HG03025 (cell line): ENCODE results near the gene CLIC6.

Source experiments
- ATAC-seq: cut with Tn5 transposase; IDR thresholded peaks from one replicate; pipeline ENCODE4 v1.9.1; 2021; ENCODE audit warnings: mild to moderate bottlenecking, moderate library complexity; ENCODE audit not compliant: unreplicated experiment, low FRiP score

Gene CLIC6

DNA sequence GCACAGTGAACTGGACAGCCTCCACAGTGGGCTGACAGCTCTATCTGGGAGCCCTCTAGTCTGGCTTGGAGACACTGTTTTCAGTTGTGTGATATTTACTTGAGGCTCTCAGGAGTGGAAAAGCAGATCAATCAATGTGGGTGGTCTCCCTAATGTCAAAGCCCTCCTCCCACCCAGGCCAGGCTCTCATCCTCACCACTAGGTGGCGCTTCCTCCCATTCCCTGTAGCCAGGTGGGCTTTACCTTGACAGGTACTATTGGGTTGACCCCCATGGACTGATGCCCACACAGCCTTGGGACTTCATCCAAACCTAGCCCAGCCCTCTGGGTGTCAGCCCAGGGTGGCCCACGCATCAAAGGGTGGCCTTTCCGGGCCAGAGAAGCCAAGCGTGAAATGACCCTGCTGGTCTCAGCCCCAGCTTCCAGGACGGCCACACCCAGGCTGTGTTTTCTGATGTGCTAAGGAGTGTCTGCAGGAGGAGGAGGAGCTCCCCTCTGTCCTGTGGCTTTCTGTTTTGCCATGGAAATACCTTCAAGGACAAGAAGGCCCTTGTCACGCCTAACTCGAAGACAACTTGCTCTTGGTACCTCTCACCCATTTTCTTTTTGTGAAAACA is 54.0 kb downstream of the CLIC6 start:
- no peak for ATAC-seq

DNA sequence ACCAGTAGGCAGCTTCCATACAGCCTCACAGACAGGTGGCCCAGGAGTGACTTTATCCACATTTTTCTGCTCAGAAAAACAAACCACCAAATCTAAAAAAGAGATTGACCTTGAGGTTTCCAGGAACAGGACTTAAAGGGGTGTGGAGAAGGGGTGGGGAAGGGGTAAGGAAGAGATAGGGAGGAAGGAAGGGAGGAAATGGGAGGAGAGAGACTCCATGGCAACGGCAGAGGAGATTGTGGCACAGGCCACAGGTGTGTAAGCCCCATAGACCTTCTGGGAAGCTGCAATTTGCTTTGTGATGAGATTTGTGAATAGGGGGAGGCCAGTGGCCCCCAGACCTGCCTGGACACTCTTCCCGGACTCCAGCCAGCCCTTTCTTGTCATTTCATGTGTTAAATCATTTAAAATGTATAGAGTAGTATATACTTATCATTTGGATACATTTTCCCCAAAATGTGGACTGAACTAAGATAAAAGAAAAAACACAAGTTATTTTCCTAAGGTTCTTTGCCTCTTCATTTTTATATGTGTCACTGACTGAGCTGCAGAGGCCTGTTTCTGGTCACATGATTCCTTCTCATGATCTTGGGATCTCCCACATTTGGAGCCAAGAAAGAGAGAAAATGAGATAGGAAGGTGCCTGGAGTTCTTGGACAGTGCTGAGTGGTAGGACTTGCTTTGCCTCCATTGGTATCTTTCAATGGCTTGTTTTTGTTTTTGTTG is 55.5 kb downstream of the CLIC6 start:
- no peak for ATAC-seq

DNA sequence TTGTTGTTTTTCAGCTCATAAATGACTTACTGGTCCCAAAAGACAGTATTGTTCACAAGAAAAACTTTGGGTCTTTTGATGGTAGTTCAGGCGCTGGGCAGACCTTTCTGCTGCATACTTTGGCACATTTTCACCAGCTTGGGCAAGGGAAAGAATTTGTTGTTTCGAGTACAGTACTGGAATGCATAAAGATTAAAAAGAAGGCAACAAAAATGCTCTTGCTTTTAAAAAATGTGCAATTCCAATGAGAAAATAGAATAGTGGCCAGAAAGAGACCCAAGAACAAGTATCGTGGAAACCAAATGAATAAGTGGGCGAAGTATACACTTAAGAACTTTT is 56.0 kb downstream of the CLIC6 start:
- no peak for ATAC-seq

DNA sequence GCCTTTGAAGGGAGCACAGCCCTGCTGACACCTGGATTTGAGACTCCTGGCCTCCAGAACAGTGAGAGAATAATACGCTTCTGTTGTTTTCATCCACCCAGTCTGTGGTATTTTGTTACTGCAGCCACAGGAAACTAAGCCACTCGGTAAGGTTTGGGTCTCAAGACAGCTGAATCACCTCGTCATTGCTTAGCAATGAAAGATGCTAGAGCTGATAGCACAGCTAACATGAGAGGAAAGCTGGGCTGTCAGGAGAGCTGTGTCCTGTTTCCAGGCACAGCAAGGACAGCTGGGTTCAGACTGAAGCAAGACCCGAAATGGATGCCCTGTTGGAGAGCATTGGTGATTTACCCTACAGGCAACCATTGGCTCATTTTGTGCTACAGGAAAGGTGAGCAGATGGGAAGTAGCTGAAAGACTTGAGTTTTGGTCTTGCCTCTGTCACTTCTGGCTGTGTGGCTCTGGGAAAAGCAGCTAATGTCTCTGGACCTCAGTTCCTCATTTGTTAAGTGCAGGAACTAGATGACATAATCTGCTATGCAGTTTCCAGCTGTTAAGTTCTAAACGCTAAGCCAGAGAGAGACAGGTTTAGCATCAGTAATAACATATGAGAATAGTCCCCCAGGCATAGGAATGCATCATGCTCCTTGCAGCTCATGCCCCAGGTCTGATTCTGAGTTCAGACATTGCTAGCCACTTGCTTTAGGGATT is 58.0 kb downstream of the CLIC6 start:
- ATAC-seq, result no peak

DNA sequence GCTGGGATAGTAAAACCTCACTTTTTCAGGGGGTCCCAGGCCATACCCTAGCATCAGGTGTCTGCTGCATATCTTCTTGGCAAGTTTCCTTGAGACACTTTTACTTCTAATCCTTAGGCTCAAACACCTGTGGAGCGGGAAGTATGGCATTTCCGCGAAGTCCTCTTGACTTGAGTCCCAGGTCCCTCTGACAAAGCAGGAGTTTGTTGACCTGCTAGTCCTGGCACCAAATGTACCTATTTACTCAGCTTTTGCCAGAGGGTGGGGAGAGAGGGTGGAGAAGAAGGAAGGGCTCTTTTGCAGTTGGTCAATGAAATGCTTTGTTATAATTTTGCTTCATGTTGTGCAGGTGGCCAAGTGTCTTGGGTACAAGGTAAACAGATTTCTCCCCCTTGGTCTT is 59.7 kb downstream of the CLIC6 start:
- ATAC-seq, result no peak

DNA sequence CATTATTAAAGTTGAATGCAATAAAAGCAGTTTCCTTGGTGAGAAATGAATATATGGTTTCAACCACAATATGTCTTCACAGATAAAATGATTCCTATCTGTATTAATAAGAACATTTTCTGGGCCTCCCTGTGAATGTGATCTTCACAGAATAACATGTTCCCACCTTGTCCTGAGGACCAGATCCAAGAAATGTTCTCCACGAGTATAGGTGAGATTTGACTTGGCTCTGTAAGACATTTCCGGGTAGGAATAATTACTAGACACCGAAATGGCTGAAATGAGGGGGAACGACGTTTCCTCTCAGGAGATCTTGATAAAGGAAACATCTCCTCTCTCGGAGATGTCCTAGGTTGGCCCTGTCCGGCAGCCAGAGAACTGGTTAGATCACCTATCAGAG is 61.4 kb downstream of the CLIC6 start:
- no peak for ATAC-seq

DNA sequence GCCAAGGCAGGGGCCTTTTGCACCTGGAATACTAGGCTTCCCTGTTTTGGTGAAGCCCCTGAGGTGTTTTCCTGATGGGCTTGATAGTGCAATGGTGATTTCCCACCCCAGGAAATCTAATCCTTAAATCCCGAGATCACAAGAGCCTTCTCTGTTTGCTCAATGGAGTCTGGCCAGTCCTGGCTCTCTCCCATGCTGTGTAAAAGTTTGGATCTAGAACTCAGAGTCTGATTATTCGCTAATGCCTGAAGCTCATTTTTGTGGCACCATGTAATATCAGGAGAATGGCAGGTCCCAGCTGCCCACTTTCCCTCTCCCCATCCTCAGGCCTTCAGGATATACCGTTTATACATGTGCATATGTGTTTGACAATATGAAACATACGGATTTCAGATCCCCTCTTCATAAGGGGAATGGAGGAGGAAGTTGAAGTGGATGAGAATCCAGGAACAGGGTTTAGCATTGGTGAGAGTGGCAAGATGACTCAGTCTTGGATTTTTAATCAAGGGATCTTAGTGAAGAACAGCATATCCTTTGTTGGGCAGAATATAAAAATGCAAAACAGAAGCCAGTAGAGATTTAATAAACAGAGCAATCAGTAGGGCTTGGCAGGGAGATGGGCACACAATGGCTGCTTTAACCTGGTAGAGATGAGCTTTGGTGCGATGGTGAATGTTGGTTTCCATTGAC is 62.1 kb downstream of the CLIC6 start:
- ATAC-seq, result no peak

DNA sequence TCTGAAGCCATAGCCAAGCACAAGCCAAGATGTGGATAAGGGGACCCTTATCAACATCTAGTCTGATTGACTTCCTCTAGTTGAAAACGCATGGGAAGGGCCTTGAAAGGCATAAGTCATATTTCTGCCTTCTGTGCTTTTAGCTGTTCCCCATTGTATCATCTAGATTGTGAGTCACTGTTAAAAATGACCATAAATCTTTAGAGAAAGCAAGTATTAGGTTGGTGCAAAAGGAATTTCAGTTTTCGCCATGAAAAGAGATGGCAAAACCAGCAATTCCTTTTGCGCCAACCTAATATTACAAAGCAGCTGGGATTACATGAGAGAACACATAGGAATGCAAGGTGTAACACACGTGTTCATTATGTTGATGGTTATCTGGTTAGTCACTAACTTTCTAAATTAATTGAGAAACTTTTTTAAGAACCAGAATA is 63.6 kb downstream of the CLIC6 start:
- ATAC-seq, result no peak

DNA sequence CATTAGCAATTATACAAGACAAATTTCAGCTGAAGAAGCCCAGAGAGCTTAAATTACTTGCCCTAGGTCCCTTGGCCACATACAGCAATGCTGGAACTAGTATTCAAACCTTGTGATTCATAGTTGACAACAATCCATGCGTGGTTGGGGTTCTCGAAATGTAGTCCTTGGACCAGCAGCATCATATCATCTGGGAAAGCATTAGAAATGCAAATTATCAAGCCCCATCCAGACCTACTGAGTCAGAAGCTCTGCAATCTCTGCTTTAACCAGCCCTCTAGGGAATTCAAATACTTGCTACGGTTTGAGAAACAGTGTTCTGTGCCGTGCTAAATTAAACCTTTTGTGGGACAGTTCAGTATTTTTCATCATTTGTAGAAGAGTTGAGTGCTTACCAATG is 65.1 kb downstream of the CLIC6 start:
- no peak for ATAC-seq

DNA sequence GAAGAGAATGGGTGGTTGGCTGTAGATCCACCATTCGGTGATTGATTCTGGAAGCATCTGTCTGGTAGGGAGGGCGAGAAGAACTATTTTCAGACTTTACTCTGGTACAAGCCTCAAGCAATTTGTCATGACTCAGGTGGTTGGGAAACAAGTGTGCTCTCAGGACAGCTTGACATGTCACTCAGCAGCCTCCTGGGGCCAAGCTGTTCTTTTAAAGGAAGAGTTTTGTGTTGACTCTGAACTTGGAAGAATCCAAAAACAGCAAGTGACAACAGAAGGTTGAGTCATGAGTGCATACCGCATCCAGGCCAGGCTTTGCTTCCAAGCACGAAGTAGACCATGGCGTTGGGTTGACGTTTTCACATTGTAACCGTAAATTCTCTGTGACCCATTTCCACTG is 65.9 kb downstream of the CLIC6 start:
- ATAC-seq, result no peak

DNA sequence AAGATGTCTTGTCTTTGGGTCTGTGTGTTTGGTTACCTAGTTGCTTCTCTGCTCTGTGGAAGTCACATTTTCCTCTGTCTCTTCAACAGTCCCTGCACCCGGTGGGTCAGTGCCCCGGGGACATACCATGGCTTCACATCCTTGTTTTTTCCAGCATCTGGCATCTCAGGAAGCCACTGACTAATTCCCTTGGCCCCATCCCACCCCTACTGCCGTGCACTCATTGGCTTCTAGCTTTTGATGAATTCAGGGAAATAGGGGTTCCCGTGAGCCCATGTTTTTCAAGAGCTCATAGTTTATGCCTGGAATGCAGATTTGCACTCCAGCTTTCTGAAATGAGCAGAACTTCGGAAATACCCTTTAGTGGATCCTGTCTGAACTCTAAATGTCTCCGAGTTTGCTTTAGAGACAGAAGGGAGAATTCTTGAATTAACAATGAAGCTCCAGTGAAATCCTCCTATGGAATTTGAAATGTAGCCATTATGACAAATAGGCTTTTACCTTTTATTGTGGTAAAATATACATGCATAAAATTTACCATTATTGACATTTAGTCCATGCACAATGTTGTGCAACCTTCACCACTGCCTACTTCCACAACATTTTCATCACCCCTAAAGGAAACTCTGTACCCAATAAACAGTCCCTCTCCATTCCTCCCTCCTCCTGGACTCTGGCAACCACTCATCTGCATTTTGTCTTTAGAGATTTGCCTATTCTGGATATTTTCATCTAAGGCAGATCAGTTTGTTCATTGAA is 67.5 kb downstream of the CLIC6 start:
- ATAC-seq, result no peak

DNA sequence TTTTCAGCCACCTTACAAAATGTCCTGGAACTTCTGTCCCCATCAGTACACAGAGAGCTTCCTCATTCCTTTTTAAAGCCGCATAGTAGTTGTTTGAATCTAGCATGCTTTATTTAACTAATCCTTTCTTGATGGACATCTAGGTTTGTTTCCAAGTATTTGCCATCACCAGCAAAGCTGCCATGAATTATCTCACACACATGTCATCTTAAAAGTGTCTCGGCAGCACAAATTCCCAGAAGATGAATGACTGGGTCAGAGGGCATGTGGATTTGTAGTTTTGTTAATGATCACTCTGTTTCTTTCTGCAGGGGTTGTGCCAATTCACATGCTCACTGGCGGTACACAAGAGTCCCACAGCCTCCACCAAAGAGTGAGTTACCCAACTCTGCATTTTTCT is 68.3 kb downstream of the CLIC6 start:
- no peak for ATAC-seq

DNA sequence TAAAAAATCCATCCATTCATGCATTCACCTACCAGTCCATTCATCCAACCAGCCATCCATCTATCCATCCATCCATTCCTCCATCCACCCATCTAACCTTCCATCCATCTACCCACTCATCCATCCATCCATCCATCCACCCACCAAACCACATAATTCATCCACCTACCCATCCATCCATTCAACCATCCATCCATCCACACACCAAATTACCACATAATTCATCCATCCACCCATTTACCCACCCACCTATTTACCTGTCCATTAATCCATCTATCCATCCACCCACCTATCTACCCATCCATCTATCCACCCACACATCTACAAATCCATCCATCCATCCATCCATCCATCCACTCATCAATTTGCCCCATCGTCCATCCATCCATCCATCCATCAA is 71.4 kb downstream of the CLIC6 start:
- no peak for ATAC-seq

DNA sequence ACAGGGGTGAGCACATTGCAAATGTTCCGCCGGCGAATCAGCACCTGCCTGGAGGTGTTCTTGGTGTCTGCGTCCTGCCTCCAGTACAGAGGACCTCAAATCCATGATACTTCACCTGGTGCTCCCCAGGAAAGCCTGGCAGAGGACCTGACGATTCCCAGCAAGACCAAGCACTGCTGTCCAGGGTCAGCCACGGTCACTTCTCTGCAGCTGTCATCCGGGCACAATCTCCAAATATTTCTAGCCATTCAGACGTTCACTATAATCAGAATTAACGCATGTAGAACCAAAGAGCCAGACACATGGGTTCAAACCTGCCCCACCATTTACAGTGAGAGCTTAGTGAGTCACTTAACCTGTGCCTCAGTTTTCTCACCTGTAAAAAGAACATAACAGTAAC is 74.5 kb downstream of the CLIC6 start:
- no peak for ATAC-seq

DNA sequence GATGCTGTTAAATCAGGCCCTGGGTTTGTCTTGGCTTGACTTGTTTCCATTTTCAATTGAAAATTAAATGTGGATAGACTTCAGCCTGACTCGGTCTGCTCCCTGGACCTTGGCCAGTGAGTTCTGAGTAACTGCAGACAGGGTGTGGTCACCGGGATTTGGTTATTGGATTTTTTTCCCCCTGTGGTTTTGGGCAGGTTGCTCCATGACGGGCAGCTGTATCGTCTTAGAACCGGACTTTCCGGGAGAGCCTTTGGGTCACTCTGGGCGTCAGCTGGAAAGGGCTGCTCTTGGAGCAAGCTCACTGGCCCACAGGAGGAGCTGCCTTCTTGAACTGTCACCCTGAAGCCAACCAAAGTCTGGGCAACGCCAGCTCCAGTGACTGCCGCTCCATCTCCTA is 75.0 kb downstream of the CLIC6 start:
- ATAC-seq, result no peak

DNA sequence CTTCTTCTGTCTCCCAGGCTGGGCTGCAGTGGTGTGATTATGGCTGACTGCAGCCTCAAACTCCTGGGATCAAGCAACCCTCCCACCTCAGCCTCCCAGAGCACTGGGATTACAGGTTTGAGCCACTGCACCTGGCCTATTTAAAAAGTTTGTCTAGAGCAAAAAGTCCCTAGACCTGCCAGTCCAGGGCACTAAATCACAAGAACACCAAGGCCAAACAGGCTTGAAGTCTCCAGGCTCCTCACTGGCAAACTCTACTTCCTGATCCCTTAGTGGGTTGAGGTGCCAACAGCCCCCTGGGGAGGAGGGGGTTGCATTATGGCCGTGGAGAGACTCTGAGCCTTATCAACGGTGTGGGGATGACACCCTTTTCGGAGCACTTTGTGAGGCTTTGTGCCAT is 76.0 kb downstream of the CLIC6 start:
- no peak for ATAC-seq

DNA sequence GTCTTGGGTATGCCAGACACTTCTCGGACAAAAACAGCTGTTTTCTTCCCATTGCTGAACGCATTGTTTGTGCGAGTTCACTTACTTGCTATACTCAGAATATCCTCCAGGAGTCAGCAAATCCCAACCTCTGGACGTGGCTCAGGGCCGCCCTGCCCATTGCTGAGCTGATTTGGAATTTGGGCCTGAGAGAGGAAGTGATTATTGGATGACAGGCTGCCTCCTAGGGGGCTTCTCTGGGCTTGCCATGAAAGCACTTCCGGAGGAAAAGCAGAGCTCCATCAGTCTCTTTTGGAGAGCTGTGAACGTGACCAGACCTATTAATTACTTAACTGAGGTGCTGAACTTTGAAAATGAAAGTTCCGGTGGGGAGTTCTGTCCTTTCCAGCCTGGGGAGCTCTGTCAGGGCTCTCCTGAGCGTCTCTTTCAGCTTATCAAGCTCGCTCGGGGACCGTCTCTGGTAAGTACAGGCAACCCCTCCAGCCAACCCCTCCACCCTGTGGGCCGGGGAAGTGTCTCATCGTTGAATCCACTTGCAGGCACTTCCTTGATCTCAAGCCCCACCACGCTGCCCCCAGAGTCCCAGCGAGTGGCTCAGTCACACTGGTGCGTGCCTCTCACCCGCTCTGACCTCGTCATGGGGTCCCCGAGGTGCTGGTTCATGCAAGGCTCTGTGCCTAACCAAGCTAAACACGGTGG is 76.9 kb downstream of the CLIC6 start:
- no peak for ATAC-seq

DNA sequence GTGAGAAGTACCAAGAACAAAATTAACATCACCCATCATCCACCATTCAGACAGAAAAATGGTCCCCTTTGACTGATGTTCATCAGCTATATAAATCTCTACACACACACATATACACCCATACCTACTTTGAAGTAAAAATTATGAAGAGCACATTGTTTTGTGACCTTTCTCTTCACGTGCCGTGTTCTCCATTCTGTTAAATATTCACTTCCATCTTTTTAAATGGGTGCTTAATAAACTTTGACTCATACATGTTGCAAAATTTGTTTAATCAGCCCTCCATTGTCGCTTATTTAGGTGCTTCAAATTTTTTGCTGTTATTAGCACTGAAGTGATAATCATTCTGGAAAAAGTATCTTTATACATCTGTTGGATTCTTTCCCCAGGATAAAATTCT is 80.1 kb downstream of the CLIC6 start:
- ATAC-seq, result no peak

DNA sequence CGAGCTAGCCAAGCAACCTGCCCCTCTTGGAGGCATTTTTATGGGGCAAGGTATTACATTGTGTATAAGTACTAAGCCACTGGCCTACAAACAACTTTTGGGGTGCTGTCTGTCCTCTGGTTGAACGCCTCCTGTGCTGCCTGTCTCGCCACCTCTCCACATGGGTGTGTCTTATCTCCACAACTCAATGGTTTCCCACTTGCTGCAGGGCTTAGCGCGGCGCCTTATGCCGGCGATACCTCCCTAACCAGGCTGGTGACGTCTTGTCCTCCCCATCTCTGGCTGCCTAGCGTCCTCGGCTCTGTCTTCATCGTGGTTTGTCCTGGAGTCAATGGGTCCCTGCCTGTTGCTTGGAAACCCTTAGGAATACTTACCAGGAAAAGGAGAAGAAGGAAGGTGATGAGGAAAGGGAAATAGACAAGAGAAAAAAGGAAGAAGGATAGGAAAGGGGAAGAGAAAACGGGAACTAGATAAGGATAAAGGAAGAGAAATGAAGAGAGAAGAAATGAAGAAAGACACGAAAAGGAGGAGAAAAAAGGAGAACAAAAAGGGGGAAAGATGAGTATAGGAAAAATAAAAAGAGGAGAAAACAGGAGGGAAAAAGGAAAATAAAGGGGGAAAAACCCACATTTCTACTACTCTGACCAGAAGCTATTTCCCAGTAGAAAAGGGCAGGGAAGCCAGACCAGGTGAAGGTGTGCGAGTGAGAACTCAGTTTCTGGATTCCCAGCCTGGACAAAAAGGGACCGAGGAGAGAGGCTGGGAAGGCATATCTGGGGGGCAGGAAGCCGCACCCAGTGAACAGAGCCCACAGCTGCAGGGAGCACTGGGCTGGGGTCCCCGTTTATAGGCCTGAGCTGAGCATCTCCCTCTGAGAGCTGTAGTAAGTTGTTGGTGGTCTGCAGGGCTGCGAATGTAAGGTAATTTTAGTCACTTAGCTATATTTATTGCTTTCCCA is 86.2 kb downstream of the CLIC6 start:
- no peak for ATAC-seq
